Measurements from ENCODE around the gene USP22.

USP22 gene

GRCh38 chr17:20952183-20952582 lies 90.6 kb downstream of the USP22 start:
- no peak for DNase-seq (ENCODE audit: low read depth in 2 of 2)
